GM06990 (cell line): ENCODE data around the gene ST6GALNAC3.

Source experiments
- DNase-seq: peaks from one replicate; pipeline ENCODE4 v3.0.0-alpha.2; 2011; ENCODE audit not compliant: insufficient read length; ENCODE audit errors: extremely low read depth
- H3K27me3 ChIP-seq: replicated peaks from 2 replicates; pipeline ENCODE4 v1.6.0; 2011; ENCODE audit warnings: low read length; ENCODE audit not compliant: control insufficient read depth, insufficient read depth
- H3K36me3 ChIP-seq: 2 replicates; pipeline ENCODE4 v1.5.1; 2011; ENCODE audit warnings: low read length; ENCODE audit not compliant: control insufficient read depth, insufficient read depth
- H3K4me3 ChIP-seq: replicated peaks from 2 replicates; pipeline ENCODE4 v1.5.1; 2011; ENCODE audit warnings: low read depth, mild to moderate bottlenecking, control low read depth, low read length
- TF ChIP-seq, protein P1 (sequence below): IDR thresholded peaks from 2 replicates; pipeline ENCODE4 v1.5.1; 2011; ENCODE audit warnings: low read length, control low read depth, mild to moderate bottlenecking, inconsistent platforms; ENCODE audit not compliant: insufficient read depth, poor library complexity, severe bottlenecking

The ST6GALNAC3 gene

DNA sequence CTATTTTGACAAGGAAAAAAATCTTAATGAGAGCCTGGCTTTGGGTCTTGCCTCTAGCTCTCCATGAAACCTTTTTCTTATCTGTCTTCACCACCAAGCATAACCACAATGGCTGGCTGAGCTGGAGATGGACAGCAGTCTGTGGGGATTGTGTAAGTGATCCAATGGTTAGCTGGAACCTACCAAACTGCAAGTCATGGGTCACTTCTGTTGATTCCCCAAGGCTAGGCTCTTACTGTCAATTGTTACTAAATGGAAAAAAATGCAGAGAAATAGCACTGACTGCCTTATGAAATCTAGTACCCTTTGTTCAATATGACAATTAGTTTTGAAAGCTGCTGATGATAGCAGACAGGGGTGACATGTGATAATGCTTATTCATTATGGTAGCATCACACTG, 359.0 kb downstream of the ST6GALNAC3 start:
- TF ChIP-seq, protein P1, sequence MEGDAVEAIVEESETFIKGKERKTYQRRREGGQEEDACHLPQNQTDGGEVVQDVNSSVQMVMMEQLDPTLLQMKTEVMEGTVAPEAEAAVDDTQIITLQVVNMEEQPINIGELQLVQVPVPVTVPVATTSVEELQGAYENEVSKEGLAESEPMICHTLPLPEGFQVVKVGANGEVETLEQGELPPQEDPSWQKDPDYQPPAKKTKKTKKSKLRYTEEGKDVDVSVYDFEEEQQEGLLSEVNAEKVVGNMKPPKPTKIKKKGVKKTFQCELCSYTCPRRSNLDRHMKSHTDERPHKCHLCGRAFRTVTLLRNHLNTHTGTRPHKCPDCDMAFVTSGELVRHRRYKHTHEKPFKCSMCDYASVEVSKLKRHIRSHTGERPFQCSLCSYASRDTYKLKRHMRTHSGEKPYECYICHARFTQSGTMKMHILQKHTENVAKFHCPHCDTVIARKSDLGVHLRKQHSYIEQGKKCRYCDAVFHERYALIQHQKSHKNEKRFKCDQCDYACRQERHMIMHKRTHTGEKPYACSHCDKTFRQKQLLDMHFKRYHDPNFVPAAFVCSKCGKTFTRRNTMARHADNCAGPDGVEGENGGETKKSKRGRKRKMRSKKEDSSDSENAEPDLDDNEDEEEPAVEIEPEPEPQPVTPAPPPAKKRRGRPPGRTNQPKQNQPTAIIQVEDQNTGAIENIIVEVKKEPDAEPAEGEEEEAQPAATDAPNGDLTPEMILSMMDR = no peak
- no peak for DNase-seq
- Histone ChIP-seq H3K36me3 (no peaks in the 10 kb centered on the region), H3K4me3 (no peak overlapping the region), H3K27me3 (no peaks in the 10 kb centered on the region)

DNA sequence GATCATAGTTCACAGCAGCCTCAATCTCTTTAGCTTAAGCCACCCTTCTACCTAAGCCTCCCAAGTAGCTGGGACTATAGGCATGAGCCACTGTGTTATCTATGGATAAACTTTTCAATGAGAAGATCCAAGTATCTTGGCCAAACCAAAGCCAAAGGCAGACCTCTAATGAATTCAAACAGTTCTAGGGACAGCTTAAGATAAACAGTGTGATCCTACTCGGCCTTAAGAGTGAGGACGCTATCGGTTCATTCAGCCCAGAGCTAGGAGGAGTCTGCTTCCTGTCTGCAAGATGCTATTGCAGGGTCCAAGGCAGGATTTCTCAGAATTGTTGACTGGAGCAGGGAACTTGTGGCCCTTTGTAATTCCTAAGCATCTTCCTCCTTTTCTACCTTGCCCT, 368.7 kb downstream of the ST6GALNAC3 start:
- TF ChIP-seq, protein P1 = no peak

GRCh38 chr1:76444773-76445172, 370.2 kb downstream of the ST6GALNAC3 start:
- Histone ChIP-seq H3K4me3 (no peak overlapping the region), H3K27me3 (no peaks in the 10 kb centered on the region), H3K36me3 (no peaks in the 10 kb centered on the region)
- TF ChIP-seq, protein P1 = no peak
- no peak for DNase-seq

More for the DNA sequence above, 368.7 kb downstream of the ST6GALNAC3 start:
- no peak overlapping the region for H3K4me3 ChIP-seq
- no peaks in the 10 kb centered on the region for H3K27me3 ChIP-seq
- H3K36me3 ChIP-seq = no peaks in the 10 kb centered on the region
- no peak for DNase-seq

- no peaks in the 10 kb centered on the region for H3K36me3 ChIP-seq
These were observed 375.7 kb downstream of the ST6GALNAC3 start for GRCh38 chr1:76450229-76450628.

DNA sequence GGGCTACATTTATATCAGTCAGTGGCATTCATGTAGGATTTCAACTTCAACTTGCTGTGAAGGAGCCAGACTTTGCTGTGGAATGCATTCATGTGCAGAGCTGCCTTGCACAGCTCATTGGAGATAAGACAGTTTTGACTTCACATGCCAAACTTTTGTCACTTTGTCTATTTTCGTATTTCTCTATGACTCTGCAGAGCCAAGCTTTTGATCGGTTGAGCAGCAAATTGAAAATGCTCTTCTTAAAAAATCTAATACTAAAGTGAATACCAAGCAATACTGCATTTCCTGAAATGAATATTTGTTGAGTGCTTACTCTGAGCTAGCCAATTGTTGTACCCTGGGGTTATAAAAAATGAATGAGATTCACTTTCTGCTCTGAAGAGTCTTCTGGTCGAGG, 388.7 kb downstream of the ST6GALNAC3 start:
- Histone ChIP-seq H3K4me3 (no peak overlapping the region), H3K36me3 (no peaks in the 10 kb centered on the region), H3K27me3 (no peaks in the 10 kb centered on the region)
- TF ChIP-seq, protein P1 = no peak
- DNase-seq = no peak

More at GRCh38 chr1:76450229-76450628, 375.7 kb downstream of the ST6GALNAC3 start:
- Histone ChIP-seq H3K27me3 (no peaks in the 10 kb centered on the region), H3K4me3 (no peak overlapping the region)
- TF ChIP-seq, protein P1 = no peak
- no peak for DNase-seq

GRCh38 chr1:76463849-76464248, 389.3 kb downstream of the ST6GALNAC3 start:
- no peak for DNase-seq
- Histone ChIP-seq H3K4me3 (no peak overlapping the region), H3K27me3 (no peaks in the 10 kb centered on the region), H3K36me3 (no peaks in the 10 kb centered on the region)
- TF ChIP-seq, protein P1 = no peak
